ENCODE measurements around the gene MAP4K2. TPM values are rescaled to one million over a fixed set of nuclear protein-coding genes. Genes with fewer than 3 reads are reported as not detected.
A peak's percentile ranks its signal among the peaks of the same experiment; 100 is the strongest.

MAP4K2 gene
- total RNA-seq, 1 donor from 2014 or later: 34.0 TPM

DNA sequence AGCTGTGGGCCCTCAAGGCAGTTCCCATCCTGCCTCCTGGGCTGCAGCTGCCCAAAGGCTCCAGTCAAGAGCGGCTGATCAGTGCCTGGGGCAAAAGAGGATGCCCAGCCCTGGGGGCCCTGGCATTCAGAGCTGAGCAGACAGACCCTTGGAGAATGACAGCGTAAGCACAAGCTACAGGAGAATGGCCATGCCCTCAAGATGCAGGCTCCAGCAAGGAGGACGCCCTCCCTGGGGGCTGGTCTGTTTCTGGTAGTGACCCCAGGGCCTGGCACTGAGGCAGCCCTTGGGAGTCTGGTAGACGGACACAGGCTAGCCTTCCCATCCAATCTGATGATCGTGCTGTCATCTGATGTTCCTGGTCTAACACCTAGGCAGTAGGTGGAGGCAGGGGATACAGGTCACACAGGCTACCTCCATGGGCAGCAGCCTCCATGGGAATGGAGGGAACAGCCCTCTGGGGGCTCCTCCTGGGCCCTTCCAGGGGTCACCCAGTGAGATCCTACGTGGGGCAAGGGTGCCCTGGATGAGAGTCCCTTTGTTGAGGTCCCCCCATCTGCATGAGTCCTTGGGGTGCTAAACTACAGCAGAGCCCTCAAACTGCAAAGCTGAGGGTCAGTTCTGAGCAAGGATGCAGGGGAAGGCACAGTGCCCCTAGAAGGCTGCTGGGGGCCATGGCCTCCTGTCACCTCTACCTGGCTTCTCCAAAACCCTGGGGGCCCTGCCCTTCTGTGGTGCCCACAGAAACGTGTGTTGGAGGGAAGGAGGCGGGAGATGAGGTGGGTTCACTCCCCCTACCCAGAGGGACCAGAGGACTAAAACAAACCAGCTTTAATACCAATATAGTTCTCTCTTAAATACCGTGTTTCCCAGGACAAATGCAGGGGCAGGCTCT lies 14.4 kb downstream of the MAP4K2 start:
- Histone ChIP-seq H3K27ac (no peak overlapping the region), H3K4me1 (no peaks in the 10 kb centered on the region), H3K36me3 (peaks cover 17 to 34% of the 10 kb centered on the region in 2 donors), H3K27me3 (no peaks in the 10 kb centered on the region), H3K9me3 (no peaks in the 10 kb centered on the region), H3K4me3 (no peak overlapping the region)
- TF ChIP-seq, protein P1, sequence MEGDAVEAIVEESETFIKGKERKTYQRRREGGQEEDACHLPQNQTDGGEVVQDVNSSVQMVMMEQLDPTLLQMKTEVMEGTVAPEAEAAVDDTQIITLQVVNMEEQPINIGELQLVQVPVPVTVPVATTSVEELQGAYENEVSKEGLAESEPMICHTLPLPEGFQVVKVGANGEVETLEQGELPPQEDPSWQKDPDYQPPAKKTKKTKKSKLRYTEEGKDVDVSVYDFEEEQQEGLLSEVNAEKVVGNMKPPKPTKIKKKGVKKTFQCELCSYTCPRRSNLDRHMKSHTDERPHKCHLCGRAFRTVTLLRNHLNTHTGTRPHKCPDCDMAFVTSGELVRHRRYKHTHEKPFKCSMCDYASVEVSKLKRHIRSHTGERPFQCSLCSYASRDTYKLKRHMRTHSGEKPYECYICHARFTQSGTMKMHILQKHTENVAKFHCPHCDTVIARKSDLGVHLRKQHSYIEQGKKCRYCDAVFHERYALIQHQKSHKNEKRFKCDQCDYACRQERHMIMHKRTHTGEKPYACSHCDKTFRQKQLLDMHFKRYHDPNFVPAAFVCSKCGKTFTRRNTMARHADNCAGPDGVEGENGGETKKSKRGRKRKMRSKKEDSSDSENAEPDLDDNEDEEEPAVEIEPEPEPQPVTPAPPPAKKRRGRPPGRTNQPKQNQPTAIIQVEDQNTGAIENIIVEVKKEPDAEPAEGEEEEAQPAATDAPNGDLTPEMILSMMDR (IDR thresholded peaks at IDR 0.05): no peak
- DNase-seq (ENCODE audit: low spot score in 2 of 2): peak in 1 of 2 donors; percentile 45
- intact Hi-C loops (cut with DNase I): no loop called here

DNA sequence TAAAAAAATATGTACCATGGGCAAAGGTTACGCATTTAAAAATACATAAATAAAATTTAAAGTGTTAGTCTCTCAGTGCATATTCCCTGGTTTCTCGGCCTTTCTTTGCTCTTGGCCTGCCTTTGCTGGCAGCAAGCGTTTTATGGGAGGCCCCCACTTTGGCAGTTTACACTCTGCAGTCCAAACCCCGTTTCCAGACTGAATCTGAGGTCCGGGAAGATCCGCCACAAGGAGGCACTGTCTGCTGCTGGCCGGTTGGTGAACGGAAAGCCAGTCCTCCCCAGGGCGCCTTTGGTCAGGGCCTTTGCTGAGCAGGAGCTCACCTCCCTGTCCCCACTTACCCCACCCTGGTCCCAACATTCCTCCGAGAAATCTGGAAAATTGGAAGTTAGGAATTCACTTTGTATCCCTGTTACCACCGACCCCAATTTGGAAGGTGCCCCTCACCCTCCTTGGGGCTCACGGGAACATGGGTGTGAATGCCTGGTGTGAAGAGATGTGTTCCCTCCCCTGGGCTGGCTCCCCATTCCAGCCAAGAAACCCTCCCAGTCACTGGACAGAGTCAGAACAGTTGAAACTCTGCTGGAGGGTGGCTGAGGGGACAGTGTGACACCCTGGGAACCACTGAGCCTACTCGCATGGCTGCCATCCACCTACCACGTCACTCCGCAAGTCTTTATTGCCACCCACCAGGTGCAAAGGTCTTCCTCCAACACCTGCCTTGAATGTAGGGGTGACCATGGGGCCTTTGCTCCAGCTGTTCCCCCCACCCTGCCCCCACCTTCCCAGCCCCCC lies 15.3 kb downstream of the MAP4K2 start:
- Histone ChIP-seq H3K36me3 (peaks cover 17 to 34% of the 10 kb centered on the region in 2 donors), H3K27me3 (no peaks in the 10 kb centered on the region), H3K4me1 (no peaks in the 10 kb centered on the region), H3K4me3 (no peak overlapping the region), H3K9me3 (no peaks in the 10 kb centered on the region), H3K27ac (no peak overlapping the region)
- TF ChIP-seq, protein P1 (IDR thresholded peaks at IDR 0.05): peak; percentile 43 to 60 (median 45)
- intact Hi-C loops (cut with DNase I): no loop called here
- DNase-seq (ENCODE audit: low spot score in 2 of 2): peak in 1 of 2 donors; percentile 71

DNA sequence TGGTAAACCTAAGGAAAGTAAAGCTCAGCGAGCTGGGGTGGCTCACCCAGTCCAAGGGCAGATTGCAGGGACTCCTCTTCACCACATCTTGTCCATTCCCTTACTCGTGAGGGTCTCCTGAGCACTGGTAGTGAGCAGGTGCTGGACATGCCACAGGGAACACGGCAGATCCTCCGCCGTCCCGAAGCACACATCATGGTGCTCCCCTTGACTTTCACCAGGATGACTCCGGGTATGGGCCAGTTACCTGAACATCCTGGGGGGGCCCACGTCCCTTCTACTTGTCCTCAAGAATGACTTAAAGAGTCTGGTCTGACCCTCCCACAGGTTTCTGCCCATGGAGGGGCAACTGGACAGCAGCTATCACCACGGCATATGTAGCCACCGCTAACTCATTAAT lies 16.7 kb downstream of the MAP4K2 start:
- Histone ChIP-seq H3K4me1 (no peaks in the 10 kb centered on the region), H3K36me3 (peaks cover 14 to 30% of the 10 kb centered on the region in 2 donors), H3K4me3 (no peak overlapping the region), H3K27ac (no peak overlapping the region), H3K27me3 (no peaks in the 10 kb centered on the region), H3K9me3 (no peaks in the 10 kb centered on the region)
- DNase-seq (ENCODE audit: low spot score in 2 of 2): peak in 1 of 2 donors; percentile 46
- TF ChIP-seq, protein P1 (IDR thresholded peaks at IDR 0.05): no peak
- intact Hi-C loops (cut with DNase I): no loop called here

DNA sequence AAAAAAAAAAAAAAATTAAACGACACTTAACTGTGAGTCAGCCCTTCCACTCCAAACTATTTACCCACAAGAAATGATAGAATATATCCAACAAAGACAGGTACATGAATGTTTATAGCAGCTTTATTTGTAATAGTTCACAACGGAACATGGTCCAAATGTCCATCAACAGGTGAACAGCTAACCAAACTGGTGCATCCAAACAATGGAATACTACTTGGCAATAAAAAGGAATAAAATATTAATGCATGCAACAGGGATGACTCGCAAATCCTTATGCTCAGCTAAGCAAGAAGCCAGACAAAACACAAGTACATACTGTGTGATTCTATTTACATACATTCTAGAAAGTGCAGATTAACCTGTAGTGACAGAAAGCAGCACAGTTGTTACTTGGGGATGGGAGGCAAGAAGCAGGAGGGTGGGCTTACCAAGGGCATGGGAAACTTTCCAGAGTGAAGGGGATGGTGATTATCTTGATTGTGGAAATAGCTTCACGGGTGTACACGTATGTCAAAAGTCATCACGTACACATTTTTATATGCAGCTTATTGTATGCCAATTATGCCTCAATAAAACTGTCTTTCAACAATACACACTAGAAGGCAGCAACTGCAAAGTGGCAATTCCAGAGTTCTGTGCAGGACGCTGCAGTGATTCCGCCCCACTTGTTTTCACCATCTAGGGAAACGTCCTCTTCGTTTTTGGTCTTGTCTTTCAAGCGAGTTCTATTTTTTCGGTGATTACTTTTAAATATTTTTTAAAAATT lies 18.0 kb downstream of the MAP4K2 start:
- Histone ChIP-seq H3K4me3 (no peak overlapping the region), H3K36me3 (peaks cover 13 to 18% of the 10 kb centered on the region in 2 donors), H3K27ac (no peak overlapping the region), H3K9me3 (no peaks in the 10 kb centered on the region), H3K4me1 (no peaks in the 10 kb centered on the region), H3K27me3 (no peaks in the 10 kb centered on the region)
- TF ChIP-seq, protein P1 (IDR thresholded peaks at IDR 0.05): no peak
- peak in 1 of 2 donors; percentile 4 for DNase-seq (ENCODE audit: low spot score in 2 of 2)
- intact Hi-C loops (cut with DNase I): no loop called here

Measured in ascending aorta (tissue), 2 donors.